Esophagus muscularis mucosa (tissue), 4 donors: Measurements from ENCODE around the gene CARM1. TPM values are rescaled to one million over a fixed set of nuclear protein-coding genes. Genes with fewer than 3 reads are reported as not detected.

Experiments
- DNase-seq: peaks from one replicate; pipeline ENCODE4 v3.0.0-alpha.2; 2017; ENCODE audit errors: extremely low spot score
- H3K27ac ChIP-seq, 4 donors: fragments of 200-600 bp; sonication (generic); replicated peaks in 1 of 4; 1 replicate in 3 of 4; 2 replicates in 1 of 4; pipeline ENCODE4 v1.5.1; 2016 to 2019; ENCODE audit warnings: mild to moderate bottlenecking in 1 of 4
- H3K27me3 ChIP-seq, 4 donors: fragments of 200-600 bp; sonication (generic); one replicate each; pipeline versions ENCODE4 v1.5.1 to v1.6.0; 2016 to 2019
- H3K36me3 ChIP-seq, 4 donors: fragments of 200-600 bp; sonication (generic); one replicate each; pipeline ENCODE4 v1.5.1; 2016 to 2019
- H3K4me1 ChIP-seq, 4 donors: fragments of 200-600 bp; sonication (generic); one replicate each; pipeline ENCODE4 v1.5.1; 2016 to 2019
- H3K4me3 ChIP-seq, 4 donors: fragments of 200-600 bp; sonication (generic); 1 replicate in 2 of 4; 2 replicates in 2 of 4; pipeline ENCODE4 v1.5.1; 2016 to 2019; ENCODE audit warnings: mild to moderate bottlenecking in 4 of 4, moderate library complexity in 1 of 4
- H3K9me3 ChIP-seq, 4 donors: fragments of 200-600 bp; sonication (generic); 1 replicate in 3 of 4; 2 replicates in 1 of 4; pipeline ENCODE4 v1.5.1; 2016 to 2019
- EP300 ChIP-seq: sonication (generic); formaldehyde crosslinking; IDR thresholded peaks from one replicate; pipeline ENCODE4 v1.6.1; 2017; ENCODE audit warnings: antibody characterized with exemption
- POLR2A ChIP-seq: fragments of 450-650 bp; IDR thresholded peaks from one replicate; pipeline ENCODE4 v1.6.1; 2017; ENCODE audit warnings: antibody characterized with exemption, moderate library complexity, mild to moderate bottlenecking, low read depth
- POLR2AphosphoS5 ChIP-seq, 2 donors: sonication (generic); formaldehyde crosslinking; IDR thresholded peaks; one replicate each; pipeline ENCODE4 v1.6.1; 2017; ENCODE audit warnings: antibody characterized with exemption in 2 of 2
- WGBS: methylation state at CpG from one replicate; pipeline ENCODE4 v1.1.5; 2018; 5-methylcytosine and 5-hydroxymethylcytosine counted together
- intact Hi-C: fragments of 100-400 bp; cut with DNase I; formaldehyde crosslinking; loops from one replicate; pipeline ENCODE4 v1.15.1; 2023
- total RNA-seq, 4 donors: library from RNA; depleted of rRNA; stranded (reverse); fragments of >200 nt; gene quantifications; one replicate each; pipeline versions ENCODE4 v1.1.0 to v1.2.1, GENCODE V29; 2016
- TF ChIP-seq, protein P1 (sequence below), 3 experiments: fragments of 200-600 bp in 2 of 3; fragments of 450-650 bp in 1 of 3; sonication (generic) in 2 of 3; IDR thresholded peaks; one replicate each; pipeline ENCODE4 v1.5.1; 2017 to 2019; ENCODE audit warnings: antibody characterized with exemption in 3 of 3, mild to moderate bottlenecking in 2 of 3, moderate library complexity in 1 of 3

Gene CARM1
- total RNA-seq, 4 donors from 2014 or later, result 24.9 to 43.5 (median 30.6) TPM

DNA sequence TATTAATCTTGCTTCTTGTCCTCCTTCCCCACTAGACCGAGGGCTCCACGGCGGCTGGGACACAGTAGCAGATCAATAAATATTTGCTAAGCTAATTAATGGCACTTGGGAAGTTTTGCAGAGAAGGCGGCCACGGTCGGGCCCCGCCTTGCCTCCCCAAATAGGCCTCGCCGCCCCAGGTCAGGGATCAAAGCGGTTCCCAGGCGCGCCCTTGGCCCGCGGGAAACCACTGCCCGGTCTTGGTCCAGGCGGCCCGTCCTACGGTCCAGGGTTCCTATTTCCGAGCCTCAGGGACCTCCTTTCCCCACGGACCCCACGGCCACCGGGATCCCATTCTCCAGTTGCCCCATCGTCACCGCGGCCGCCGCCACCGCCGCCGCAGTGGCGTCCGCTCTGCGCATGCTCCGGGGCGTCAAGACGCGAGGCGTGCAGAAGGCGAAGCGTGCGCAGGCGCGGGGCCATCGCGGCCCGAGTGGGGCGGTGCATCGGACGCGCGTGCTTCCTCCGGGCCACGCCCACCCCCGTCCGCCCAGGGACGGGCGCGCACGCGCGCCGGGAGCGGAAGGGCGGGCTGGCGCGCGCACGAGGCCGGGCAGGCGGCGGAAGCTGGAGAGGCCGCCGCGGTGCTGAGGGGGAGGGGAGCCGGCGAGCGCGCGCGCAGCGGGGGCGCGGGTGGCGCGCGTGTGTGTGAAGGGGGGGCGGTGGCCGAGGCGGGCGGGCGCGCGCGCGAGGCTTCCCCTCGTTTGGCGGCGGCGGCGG, 89.1 kb downstream of the CARM1 start, which contains the start of gene SMARCA4:
SMARCA4 (plus strand) TSS at position 717 of the 759 bp plus-strand sequence. CDS start 23,122 bp downstream, outside the sequence.
- H3K4me3 ChIP-seq, result peak within 1 kb of the TSS; percentile 75 to 95 (median 82)
- peaks cover 16 to 39% (median 31%) of the 10 kb centered on the region in 4 donors for H3K4me1 ChIP-seq
- H3K27me3 ChIP-seq, result no peaks in the 10 kb centered on the region
- no peaks in the 10 kb centered on the region for H3K9me3 ChIP-seq
- 2% methylated on average over 4 of the region's 100 CpGs for WGBS
- TF ChIP-seq EP300 (no peak), POLR2AphosphoS5 (IDR thresholded peaks at IDR 0.05) (peak; percentile 97 to 98), POLR2A (peak; percentile 88)
- TF ChIP-seq, protein P1, sequence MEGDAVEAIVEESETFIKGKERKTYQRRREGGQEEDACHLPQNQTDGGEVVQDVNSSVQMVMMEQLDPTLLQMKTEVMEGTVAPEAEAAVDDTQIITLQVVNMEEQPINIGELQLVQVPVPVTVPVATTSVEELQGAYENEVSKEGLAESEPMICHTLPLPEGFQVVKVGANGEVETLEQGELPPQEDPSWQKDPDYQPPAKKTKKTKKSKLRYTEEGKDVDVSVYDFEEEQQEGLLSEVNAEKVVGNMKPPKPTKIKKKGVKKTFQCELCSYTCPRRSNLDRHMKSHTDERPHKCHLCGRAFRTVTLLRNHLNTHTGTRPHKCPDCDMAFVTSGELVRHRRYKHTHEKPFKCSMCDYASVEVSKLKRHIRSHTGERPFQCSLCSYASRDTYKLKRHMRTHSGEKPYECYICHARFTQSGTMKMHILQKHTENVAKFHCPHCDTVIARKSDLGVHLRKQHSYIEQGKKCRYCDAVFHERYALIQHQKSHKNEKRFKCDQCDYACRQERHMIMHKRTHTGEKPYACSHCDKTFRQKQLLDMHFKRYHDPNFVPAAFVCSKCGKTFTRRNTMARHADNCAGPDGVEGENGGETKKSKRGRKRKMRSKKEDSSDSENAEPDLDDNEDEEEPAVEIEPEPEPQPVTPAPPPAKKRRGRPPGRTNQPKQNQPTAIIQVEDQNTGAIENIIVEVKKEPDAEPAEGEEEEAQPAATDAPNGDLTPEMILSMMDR (IDR thresholded peaks at IDR 0.05), result peak in 1 of 3 experiments; percentile 33
- H3K27ac ChIP-seq, result peak within 1 kb of the TSS; percentile 94 to 97 (median 96)
- intact Hi-C loops, result no loop called here
- peak; percentile 98 for DNase-seq
- no peaks in the 10 kb centered on the region for H3K36me3 ChIP-seq

DNA sequence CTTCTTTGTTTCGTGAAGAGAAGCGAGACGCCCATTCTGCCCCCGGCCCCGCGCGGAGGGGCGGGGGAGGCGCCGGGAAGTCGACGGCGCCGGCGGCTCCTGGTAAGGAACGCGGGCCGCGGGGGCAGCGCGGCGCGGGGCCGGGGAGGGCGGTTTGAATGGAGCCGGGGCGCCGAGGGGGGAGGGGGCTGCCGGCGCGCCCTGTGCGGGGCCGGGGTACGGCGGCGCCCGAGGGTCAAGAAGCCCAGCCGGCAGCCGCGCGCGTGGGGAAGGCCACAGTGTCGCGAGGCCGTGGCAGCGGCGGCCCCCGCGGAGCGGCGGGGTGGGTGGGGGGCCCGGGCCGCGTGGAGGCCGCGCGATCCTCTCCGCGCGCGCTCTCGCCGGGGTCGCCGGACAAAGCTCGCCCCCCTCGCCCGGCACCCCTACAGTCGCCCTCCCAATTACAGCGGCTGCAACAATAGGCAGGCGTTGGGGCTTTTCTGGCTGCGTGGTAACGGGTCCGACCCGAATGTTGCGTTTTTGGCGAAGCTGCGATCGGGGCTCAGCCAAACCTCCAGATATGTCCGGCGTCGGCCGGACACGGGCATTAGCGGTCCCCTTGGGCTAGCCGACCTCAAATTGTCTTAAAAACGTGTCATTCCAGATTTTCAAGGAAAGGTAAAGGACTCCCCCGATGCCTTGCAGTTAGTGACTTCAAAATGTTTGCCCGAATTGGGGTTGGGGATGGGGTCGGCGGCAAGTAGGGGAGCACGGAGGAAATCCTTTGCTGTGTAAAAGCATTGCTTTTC, 89.9 kb downstream of the CARM1 start:
- peaks cover 16 to 42% (median 31%) of the 10 kb centered on the region in 4 donors for H3K4me1 ChIP-seq
- DNase-seq, result no peak
- no peaks in the 10 kb centered on the region for H3K36me3 ChIP-seq
- H3K4me3 ChIP-seq, result peak overlapping the region; percentile 75 to 95 (median 82)
- H3K9me3 ChIP-seq, result no peaks in the 10 kb centered on the region
- intact Hi-C loops, result no loop called here
- H3K27ac ChIP-seq, result peak overlapping the region; percentile 94 to 97 (median 96)
- under 1% methylated on average over 9 of the region's 92 CpGs for WGBS
- H3K27me3 ChIP-seq, result no peaks in the 10 kb centered on the region
- TF ChIP-seq, protein P1 (IDR thresholded peaks at IDR 0.05), result no peak
- TF ChIP-seq POLR2AphosphoS5 (IDR thresholded peaks at IDR 0.05), result peak in 1 of 2 donors; percentile 9
- TF ChIP-seq POLR2A, result no peak
- no peak for TF ChIP-seq EP300

DNA sequence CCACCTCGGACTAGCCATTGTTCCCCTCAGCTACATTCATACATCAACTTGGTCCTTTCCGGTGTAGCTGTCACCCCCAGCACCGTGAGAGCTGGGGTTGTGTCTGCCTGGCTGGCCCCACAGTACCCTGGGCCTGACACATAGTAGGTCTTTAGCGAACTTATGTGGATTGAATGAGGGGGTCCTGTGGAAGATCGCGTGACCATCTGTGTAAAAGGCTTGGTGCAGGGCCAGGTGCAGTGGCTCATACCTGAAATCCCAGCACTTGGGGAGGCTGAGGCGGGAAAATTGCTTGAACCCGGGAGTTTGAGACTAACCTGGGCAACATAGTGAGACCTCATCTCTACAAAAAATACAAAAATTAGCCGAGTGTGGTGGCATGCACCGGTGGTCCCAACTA, 91.5 kb downstream of the CARM1 start:
- peaks cover 16 to 42% (median 31%) of the 10 kb centered on the region in 4 donors for H3K4me1 ChIP-seq
- no peak overlapping the region for H3K27ac ChIP-seq
- WGBS, result 92% methylated on average over 10 of the region's 10 CpGs
- H3K36me3 ChIP-seq, result no peaks in the 10 kb centered on the region
- DNase-seq, result no peak
- TF ChIP-seq, protein P1 (IDR thresholded peaks at IDR 0.05), result no peak
- no peak for TF ChIP-seq POLR2AphosphoS5 (IDR thresholded peaks at IDR 0.05)
- no peak for TF ChIP-seq EP300
- TF ChIP-seq POLR2A, result no peak
- H3K9me3 ChIP-seq, result no peaks in the 10 kb centered on the region
- no peak overlapping the region for H3K4me3 ChIP-seq
- intact Hi-C loops, result no loop called here
- H3K27me3 ChIP-seq, result no peaks in the 10 kb centered on the region

DNA sequence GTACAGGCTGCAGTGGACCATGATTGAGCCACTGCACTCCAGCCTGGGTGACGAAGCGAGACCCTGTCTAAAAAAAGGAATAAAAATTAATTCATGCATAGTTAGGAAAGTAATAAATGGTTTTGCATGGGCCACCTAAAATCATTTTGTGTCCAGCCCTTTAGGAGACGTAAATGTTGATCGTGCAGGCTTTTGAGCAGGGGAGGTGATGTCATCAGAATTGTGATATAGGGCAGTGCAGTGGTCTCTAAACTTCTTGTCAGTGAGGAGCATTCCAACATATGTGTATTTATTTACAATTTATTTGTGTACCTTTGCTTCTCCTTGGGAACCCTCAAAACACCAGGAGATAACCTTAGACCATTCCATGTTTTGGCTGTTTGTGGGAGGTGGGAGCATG, 92.5 kb downstream of the CARM1 start:
- Histone ChIP-seq H3K4me3 (no peak overlapping the region), H3K27me3 (no peaks in the 10 kb centered on the region), H3K9me3 (no peaks in the 10 kb centered on the region), H3K36me3 (no peaks in the 10 kb centered on the region), H3K27ac (no peak overlapping the region), H3K4me1 (peaks cover 19 to 50% (median 35%) of the 10 kb centered on the region in 4 donors)
- DNase-seq, result no peak
- WGBS, result 73% methylated on average over 4 of the region's 4 CpGs
- TF ChIP-seq, protein P1 (IDR thresholded peaks at IDR 0.05), result no peak
- TF ChIP-seq EP300, result no peak
- TF ChIP-seq POLR2A, result no peak
- TF ChIP-seq POLR2AphosphoS5 (IDR thresholded peaks at IDR 0.05), result no peak
- intact Hi-C loops, result no loop called here
